Common myeloid progenitor, CD34-positive (primary cell): ENCODE data around the gene CYTIP.
"Not testable (repeated sequence)": the region's sequence is repeated elsewhere in the genome, so short reads cannot be mapped to it uniquely, and the experiment has no call there.

Experiments
- CTCF ChIA-PET: fragments of 350-600 bp; sonication (Branson Sonifier 250); formaldehyde crosslinking; loops from one replicate; lab custom pipeline; 2021; ENCODE audit warnings: antibody characterized with exemption; lab: Charles Lee
- POLR2A ChIA-PET: fragments of 350-600 bp; sonication (Branson Sonifier 250); formaldehyde crosslinking; loops from one replicate; lab custom pipeline; 2021; ENCODE audit warnings: antibody characterized with exemption; lab: Charles Lee
- DNase-seq, 3 donors: peaks; one replicate each; pipeline versions ENCODE4 v3.0.0 to v3.0.0-alpha.2; 2013
- H3K27ac ChIP-seq, 2 experiments: 1 replicate in 1 of 2; 2 replicates in 1 of 2; pipeline ENCODE4 v1.7.0; 2013; ENCODE audit warnings: inconsistent platforms in 2 of 2, low read length in 2 of 2, mild to moderate bottlenecking in 2 of 2, low read depth in 1 of 2, moderate library complexity in 1 of 2; ENCODE audit not compliant: severe bottlenecking in 2 of 2, insufficient read depth in 1 of 2, poor library complexity in 1 of 2
- H3K27me3 ChIP-seq, 5 experiments: replicated peaks in 2 of 5; 1 replicate in 3 of 5; 2 replicates in 2 of 5; pipeline versions ENCODE4 v1.6.1 to v1.7.0; 2013; ENCODE audit warnings: low read length in 4 of 5, mild to moderate bottlenecking in 2 of 5, moderate library complexity in 2 of 5, inconsistent platforms in 1 of 5; ENCODE audit not compliant: insufficient read depth in 5 of 5, control insufficient read depth in 4 of 5
- H3K36me3 ChIP-seq, 4 experiments: 1 replicate in 2 of 4; 2 replicates in 2 of 4; pipeline versions ENCODE4 v1.6.1 to v1.7.0; 2013; ENCODE audit warnings: low read length in 3 of 4, control low read depth in 1 of 4, mild to moderate bottlenecking in 1 of 4; ENCODE audit not compliant: control insufficient read depth in 4 of 4, insufficient read depth in 4 of 4
- H3K4me1 ChIP-seq, 4 experiments: 1 replicate in 3 of 4; 2 replicates in 1 of 4; pipeline versions ENCODE4 v1.6.1 to v1.7.1; 2013; ENCODE audit warnings: low read length in 3 of 4, mild to moderate bottlenecking in 3 of 4, control low read depth in 1 of 4, inconsistent platforms in 1 of 4, moderate library complexity in 1 of 4; ENCODE audit not compliant: control insufficient read depth in 4 of 4, insufficient read depth in 4 of 4; ENCODE audit errors: control extremely low read depth in 1 of 4
- H3K4me3 ChIP-seq, 7 experiments: 1 replicate in 4 of 7; 2 replicates in 3 of 7; pipeline versions ENCODE4 v1.5.1 to v1.7.0; 2013; ENCODE audit warnings: mild to moderate bottlenecking in 7 of 7, low read length in 6 of 7, moderate library complexity in 6 of 7, inconsistent platforms in 2 of 7, low read depth in 2 of 7, control low read depth in 1 of 7; ENCODE audit not compliant: insufficient read depth in 4 of 7, control insufficient read depth in 1 of 7; ENCODE audit errors: extremely low read depth in 1 of 7
- H3K9me3 ChIP-seq, 5 experiments: 1 replicate in 4 of 5; 2 replicates in 1 of 5; pipeline versions ENCODE4 v1.6.1 to v1.7.1; 2013; ENCODE audit warnings: low read length in 4 of 5, mild to moderate bottlenecking in 2 of 5, inconsistent platforms in 1 of 5, low read depth in 1 of 5, moderate library complexity in 1 of 5; ENCODE audit not compliant: control insufficient read depth in 4 of 5, insufficient read depth in 2 of 5; ENCODE audit errors: control extremely low read depth in 1 of 5
- WGBS: methylation state at CpG from one replicate; pipeline ENCODE4 v1.1.5; 2013; ENCODE audit not compliant: insufficient coverage; 5-methylcytosine and 5-hydroxymethylcytosine counted together

Gene CYTIP

DNA sequence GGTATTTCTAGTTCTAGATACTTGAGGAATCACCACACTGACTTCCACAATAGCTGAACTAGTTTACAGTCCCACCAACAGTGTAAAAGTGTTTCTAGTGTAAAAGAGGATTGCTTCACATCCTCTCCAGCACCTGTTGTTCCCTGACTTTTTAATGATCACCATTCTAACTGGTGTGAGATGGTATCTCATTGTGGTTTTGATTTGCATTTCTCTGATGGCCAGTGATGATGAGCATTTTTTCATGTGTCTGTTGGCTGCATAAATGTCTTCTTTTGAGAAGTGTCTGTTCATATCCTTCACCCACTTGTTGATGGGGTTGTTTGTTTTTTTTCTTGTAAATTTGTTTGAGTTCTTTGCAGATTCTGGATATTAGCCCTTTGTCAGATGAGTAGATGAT lies 38.5 kb downstream of the CYTIP start:
- DNase-seq, H3K27me3 ChIP-seq, H3K36me3 ChIP-seq, H3K4me1 ChIP-seq, POLR2A ChIA-PET, H3K9me3 ChIP-seq, H3K4me3 ChIP-seq, H3K27ac ChIP-seq: not testable (repeated sequence)
- CTCF ChIA-PET, result interaction anchor here (1.4 to 2.5 kb wide), 2 partner anchors 13 to 80 kb away, joined by 5 to 11 read pairs; partner anchors contain the start of gene ERMN

DNA sequence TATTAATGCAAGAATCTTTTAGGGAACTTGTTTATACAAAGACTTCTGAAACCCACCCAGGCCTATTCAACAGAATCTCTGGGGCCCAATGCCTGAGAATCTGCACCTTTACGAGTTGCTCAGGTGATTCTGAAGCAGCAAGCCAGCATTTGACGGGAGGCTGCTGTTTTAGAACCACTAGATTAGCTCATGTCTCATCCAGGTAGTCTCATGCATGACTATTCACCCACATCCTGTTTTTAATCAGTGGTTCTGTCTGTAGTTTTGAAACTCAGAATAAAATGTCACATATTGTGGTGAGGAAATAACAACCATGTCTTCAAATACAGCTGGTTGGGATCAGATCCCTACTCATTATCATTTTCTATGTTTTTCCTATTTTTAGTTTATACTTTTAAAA lies 39.5 kb downstream of the CYTIP start:
- ChIA-PET CTCF (interaction anchor here (1.0 to 2.5 kb wide), 3 partner anchors 14 to 43 kb away, joined by 3 to 11 read pairs (median 4); no protein-coding TSS in a partner anchor), POLR2A (no interaction called here)
- no peaks in the 10 kb centered on the region for H3K27me3 ChIP-seq
- H3K27ac ChIP-seq, result no peak overlapping the region
- H3K4me3 ChIP-seq, result no peak overlapping the region
- 89% methylated on average over 1 of the region's 2 CpGs for WGBS
- H3K9me3 ChIP-seq, result no peaks in the 10 kb centered on the region
- peaks cover 0 to 4% (median 0%) of the 10 kb centered on the region in 4 experiments for H3K36me3 ChIP-seq
- peak; percentile 16 to 83 (median 68) for DNase-seq
- peaks cover 0 to 3% (median 3%) of the 10 kb centered on the region in 4 experiments for H3K4me1 ChIP-seq

DNA sequence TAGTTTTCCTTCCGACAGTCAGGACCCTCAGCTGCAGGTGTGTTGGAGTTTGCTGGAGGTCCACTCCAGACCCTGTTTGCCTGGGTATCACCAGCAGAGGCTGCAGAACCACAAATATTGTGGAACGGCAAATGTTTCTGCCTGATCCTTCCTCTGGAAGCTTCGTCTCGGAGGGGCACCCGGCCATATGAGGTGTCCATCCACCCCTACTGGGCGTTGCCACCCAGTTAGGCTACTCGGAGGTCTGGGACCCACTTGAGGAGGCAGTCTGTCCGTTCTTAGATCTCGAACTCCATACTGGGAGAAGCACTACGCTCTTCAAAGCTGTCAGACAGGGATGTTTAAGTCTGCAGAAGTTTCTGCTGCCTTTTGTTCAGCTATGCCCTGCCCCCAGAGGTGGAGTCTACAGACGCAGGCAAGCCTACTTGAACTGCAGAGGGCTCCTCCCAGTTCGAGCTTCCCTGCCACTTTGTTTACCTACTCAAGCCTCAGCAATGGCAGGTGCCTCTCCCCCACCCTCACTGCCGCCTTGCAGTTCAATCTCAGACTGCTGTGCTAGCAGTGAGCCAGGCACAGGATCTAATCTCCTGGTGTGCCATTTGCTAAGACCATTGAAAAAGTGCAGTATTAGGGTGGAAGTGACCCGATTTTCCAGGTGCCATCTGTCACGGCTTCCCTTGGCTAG lies 40.9 kb downstream of the CYTIP start:
- POLR2A ChIA-PET, result interaction anchor here (0.6 kb wide), 1 partner anchor 18 kb away, joined by 9 read pairs; no protein-coding TSS in a partner anchor
- H3K36me3 ChIP-seq, H3K27me3 ChIP-seq, DNase-seq, H3K9me3 ChIP-seq, H3K27ac ChIP-seq, H3K4me3 ChIP-seq, H3K4me1 ChIP-seq: not testable (repeated sequence)
- WGBS, result 98% methylated on average over 12 of the region's 15 CpGs
- CTCF ChIA-PET, result interaction anchor here (0.9 to 2.5 kb wide), 3 partner anchors 15 to 31 kb away, joined by 3 to 11 read pairs (median 4); no protein-coding TSS in a partner anchor

DNA sequence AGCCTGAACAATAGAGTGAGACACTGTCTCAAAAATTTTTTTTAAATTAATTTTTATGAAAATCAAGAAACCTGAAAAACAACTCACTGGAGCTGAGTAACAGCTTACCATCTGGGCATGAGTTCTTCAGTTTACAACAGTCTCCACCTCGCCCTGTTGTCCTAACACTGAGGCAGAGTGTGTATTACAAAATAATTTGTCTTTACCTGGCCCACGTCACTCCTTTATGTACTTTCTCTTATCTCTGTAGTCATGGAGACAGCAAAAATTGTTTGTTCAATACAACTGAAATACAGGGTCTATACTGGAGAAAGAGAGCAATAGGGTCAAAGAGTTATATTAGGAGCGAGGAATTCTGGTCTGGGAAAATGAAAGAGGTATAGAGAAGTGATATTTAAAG lies 48.1 kb downstream of the CYTIP start:
- no peak for DNase-seq
- H3K4me3 ChIP-seq, result no peak overlapping the region
- peaks cover 0 to 3% (median 0%) of the 10 kb centered on the region in 4 experiments for H3K36me3 ChIP-seq
- H3K4me1 ChIP-seq, result no peaks in the 10 kb centered on the region
- 93% methylated on average over 2 of the region's 3 CpGs for WGBS
- ChIA-PET POLR2A (no interaction called here), CTCF (no interaction called here)
- no peak overlapping the region for H3K27ac ChIP-seq
- H3K9me3 ChIP-seq, result peaks cover 0 to 2% (median 0%) of the 10 kb centered on the region in 5 experiments
- H3K27me3 ChIP-seq, result no peaks in the 10 kb centered on the region

DNA sequence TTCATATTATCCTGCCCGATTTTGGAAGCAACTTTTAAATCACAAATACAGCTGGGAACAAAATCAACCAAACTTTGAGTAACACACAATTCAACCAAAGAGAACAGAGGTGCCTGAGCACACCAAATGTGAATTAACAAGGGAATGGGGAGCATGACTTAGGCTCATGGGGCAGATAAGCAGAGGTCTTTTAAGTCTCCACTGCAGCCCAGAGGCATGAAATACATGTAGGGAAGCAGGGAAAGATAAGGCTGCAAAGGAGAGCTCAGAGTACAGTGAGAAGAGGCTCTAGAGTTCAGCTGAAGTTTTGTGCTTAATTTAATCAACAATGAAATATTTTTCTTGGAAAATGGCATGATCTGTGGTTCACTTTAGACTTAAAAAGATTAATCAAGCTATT lies 49.0 kb downstream of the CYTIP start:
- DNase-seq, result no peak
- ChIA-PET POLR2A (no interaction called here), CTCF (no interaction called here)
- H3K27me3 ChIP-seq, result no peaks in the 10 kb centered on the region
- 100% methylated on average over 1 of the region's 1 CpG for WGBS
- H3K4me1 ChIP-seq, result no peaks in the 10 kb centered on the region
- peaks cover 0 to 2% (median 0%) of the 10 kb centered on the region in 5 experiments for H3K9me3 ChIP-seq
- no peak overlapping the region for H3K27ac ChIP-seq
- no peak overlapping the region for H3K4me3 ChIP-seq
- peaks cover 0 to 3% (median 0%) of the 10 kb centered on the region in 4 experiments for H3K36me3 ChIP-seq

DNA sequence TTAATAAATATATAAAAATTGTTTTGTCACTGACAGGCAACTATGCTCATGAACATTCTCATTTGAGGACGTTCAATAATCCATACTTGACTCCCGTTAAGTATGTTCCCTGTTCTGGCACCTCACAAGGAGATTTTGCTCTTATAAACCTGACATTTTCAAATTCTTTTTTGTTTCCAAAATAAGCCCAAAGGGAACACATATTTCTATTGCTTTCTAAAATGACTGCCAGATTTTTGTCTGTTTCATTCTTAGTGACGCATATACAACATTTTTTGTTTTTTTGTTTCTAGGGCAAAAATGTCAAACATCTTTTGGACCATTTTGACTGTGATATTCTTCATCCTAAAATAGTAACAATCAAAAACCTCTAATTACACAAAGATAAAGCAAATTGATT lies 50.5 kb downstream of the CYTIP start:
- no peak overlapping the region for H3K4me3 ChIP-seq
- 100% methylated on average over 3 of the region's 3 CpGs for WGBS
- ChIA-PET CTCF (no interaction called here), POLR2A (no interaction called here)
- H3K27ac ChIP-seq, result no peak overlapping the region
- H3K9me3 ChIP-seq, result peaks cover 0 to 5% (median 0%) of the 10 kb centered on the region in 5 experiments
- H3K27me3 ChIP-seq, result no peaks in the 10 kb centered on the region
- H3K36me3 ChIP-seq, result peaks cover 0 to 3% (median 0%) of the 10 kb centered on the region in 4 experiments
- H3K4me1 ChIP-seq, result no peaks in the 10 kb centered on the region
- no peak for DNase-seq

DNA sequence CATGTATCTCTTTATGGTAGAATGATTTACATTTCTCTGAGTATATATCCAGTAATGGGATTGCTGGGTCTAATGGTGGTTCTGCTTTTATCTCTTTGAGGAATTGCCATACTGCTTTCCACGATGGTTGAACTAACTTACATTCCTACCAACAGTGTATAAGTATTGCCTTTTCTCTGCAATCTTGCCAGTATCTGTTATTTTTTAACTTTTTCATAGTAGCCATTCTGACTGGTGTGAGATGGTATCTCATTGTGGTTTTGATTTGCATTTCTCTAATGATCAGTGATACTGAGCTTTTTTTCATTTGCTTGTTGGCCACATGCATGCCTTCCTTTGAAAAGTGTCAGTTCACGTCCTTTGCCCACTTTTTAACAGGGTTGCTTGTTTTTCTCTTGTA lies 55.1 kb downstream of the CYTIP start:
- no peak for DNase-seq
- no peak overlapping the region for H3K4me3 ChIP-seq
- peaks cover 0 to 5% (median 0%) of the 10 kb centered on the region in 5 experiments for H3K9me3 ChIP-seq
- no peak overlapping the region for H3K27ac ChIP-seq
- peaks cover 0 to 3% (median 0%) of the 10 kb centered on the region in 4 experiments for H3K36me3 ChIP-seq
- ChIA-PET POLR2A (no interaction called here), CTCF (no interaction called here)
- no CpG with 5 or more reads among the region's 2 CpGs for WGBS
- H3K27me3 ChIP-seq, result no peaks in the 10 kb centered on the region
- H3K4me1 ChIP-seq, result no peaks in the 10 kb centered on the region
